ENCODE data around the gene FAM168B.

FAM168B gene

GRCh38 chr2:131014141-131014540, 79.1 kb downstream of the FAM168B start:
- DNase-seq (ENCODE audit: low read depth): no peak
- no peak for TF ChIP-seq CTCF (IDR thresholded peaks at IDR 0.05; ENCODE audit: low read length, missing control alignments)
- no peak overlapping the region for H3K4me3 ChIP-seq (replicated peaks; ENCODE audit: low read depth, low read length)

DNA sequence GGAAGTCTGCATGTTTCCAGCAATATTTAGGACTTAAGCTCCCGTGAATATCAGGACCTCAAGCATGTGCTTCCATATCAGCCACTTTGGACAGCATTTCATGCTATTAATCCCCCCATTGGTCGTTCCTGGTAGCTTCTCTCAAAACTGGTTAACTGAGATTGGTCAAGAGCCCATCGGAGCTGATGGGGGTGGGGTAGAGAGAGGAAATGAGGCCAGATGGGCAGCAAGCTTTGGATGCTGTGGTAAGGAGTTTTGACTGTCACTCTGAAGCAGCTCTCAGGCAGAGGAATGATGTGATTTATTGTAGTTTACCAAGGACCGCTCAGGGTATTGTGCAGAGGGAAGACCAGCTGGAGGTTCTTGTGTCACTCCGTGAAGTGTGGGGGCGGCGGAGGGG, 81.8 kb downstream of the FAM168B start:
- TF ChIP-seq CTCF (IDR thresholded peaks at IDR 0.05; ENCODE audit: low read length, missing control alignments): no peak
- no peak for DNase-seq (ENCODE audit: low read depth)
- no peak overlapping the region for H3K4me3 ChIP-seq (replicated peaks; ENCODE audit: low read depth, low read length)

GRCh38 chr2:131010566-131010965, 82.7 kb downstream of the FAM168B start:
- TF ChIP-seq CTCF (IDR thresholded peaks at IDR 0.05; ENCODE audit: low read length, missing control alignments): no peak
- DNase-seq (ENCODE audit: low read depth): no peak
- H3K4me3 ChIP-seq (replicated peaks; ENCODE audit: low read depth, low read length): no peak overlapping the region

GRCh38 chr2:131009713-131010475, 83.4 kb downstream of the FAM168B start:
- H3K4me3 ChIP-seq (replicated peaks; ENCODE audit: low read depth, low read length): no peak overlapping the region
- TF ChIP-seq CTCF (IDR thresholded peaks at IDR 0.05; ENCODE audit: low read length, missing control alignments): no peak
- no peak for DNase-seq (ENCODE audit: low read depth)

DNA sequence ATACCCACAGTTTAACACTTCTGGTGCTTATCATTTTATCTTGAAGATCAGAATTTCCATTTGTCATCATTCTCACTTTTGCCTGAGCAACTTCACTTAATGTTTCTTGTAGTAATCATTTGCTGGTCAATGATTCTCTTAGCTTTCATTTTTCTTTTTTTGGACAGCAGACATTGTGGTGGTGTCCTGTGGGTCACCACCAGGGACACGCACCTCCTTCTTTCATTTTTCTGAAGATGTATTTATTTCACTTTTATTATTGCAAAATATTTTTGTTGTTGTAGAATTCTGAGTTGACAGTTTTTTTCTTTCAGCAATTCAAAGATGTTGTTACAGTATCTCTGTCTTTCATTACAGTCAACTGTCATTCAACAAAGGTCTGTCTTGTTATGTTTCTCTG, 84.3 kb downstream of the FAM168B start:
- no peak for TF ChIP-seq CTCF (IDR thresholded peaks at IDR 0.05; ENCODE audit: low read length, missing control alignments)
- no peak for DNase-seq (ENCODE audit: low read depth)
- no peak overlapping the region for H3K4me3 ChIP-seq (replicated peaks; ENCODE audit: low read depth, low read length)

DNA sequence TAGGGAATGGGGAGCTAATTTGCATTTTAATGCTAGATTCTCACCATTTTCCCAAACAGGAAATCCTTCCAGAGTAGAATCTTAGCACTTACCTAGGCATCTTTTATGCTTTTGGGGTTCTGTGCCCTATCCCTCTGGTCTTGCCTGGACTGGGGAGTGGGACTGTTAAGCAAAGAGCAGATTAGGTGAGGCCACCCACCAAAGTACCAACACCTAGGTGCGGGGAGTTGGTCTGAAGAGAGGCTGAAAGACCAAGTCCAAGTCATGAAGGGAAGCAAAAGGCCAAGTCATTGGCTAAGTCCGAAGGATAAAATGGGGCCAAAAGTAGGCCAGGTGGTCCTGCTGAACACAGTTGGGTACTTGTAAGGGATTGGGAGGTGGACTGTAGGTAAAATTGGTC, 86.7 kb downstream of the FAM168B start:
- TF ChIP-seq CTCF (IDR thresholded peaks at IDR 0.05; ENCODE audit: low read length, missing control alignments): no peak
- no peak overlapping the region for H3K4me3 ChIP-seq (replicated peaks; ENCODE audit: low read depth, low read length)
- DNase-seq (ENCODE audit: low read depth): no peak
